NCI-H526 (cell line): ENCODE results near the gene PSMD6.

Experiments
- DNase-seq, 2 experiments: peaks; one replicate each; lab custom pipeline; 2025; lab: John Stamatoyannopoulos, UW

PSMD6 gene

DNA sequence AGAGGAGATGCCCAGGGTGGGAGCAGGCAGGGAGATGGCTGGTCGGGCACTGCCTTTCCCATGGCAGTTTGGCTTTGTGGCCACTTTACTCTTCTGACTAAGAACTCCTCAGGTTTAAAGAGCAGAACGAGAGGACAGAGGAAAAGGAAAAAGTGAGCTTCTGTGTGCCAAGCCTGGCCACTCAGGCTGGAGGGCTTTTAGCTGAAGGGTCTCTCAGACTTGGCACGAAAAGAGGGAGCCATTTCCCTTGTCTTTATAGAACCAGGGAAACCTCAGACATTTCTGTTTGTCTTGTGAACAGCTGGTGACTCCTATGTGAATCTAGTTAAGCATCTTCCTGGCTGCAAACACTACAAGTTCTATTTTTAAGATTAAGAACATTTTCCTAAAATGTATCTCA, 23.3 kb upstream of the PSMD6 start:
- DNase-seq = no peak

- no peak for DNase-seq
These were observed 19.7 kb upstream of the PSMD6 start for GRCh38 chr3:64042952-64043351.

- DNase-seq = no peak
These were observed 16.9 kb upstream of the PSMD6 start for GRCh38 chr3:64039981-64040733.

DNA sequence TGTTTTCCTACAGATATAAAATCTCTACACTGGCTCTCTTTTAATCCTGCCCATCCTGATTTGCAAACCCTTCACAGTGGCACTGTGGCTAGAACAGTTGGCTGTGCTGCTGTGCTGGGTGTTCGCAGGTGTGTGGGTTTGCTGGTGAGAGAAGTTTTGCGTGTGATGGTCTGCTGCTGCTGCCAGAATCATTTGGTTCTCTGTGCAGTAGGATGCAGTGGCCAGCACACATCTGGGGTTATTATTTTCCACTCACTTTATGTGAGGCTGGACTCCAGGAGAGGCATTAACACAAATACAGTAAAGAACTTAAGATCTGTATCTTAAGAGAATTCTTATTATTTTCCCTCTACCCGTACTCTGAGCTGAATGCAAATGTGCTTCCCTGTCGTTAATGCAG, 16.0 kb upstream of the PSMD6 start:
- no peak for DNase-seq

- no peak for DNase-seq
These were observed 15.0 kb upstream of the PSMD6 start for GRCh38 chr3:64038253-64038767.

DNA sequence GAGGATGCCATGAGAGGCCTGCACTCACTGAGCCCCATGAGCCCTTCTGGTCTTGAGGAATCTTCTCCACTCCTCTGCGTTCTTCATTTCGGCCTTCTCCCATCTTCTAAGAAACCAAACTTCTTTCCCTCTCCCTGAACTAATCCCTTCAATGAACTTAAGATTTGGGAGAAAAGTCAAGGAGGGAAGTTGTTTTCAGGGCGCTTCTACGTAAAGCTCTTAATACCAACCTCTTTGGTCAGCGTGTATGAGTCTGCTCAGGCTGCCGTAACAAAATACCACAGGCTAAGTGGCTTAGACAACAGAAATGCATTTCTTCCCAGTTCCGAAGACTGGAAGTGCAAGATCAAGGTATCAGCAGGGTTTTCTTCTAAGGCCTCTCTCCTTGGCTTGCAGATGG, 13.8 kb upstream of the PSMD6 start:
- DNase-seq = no peak

DNA sequence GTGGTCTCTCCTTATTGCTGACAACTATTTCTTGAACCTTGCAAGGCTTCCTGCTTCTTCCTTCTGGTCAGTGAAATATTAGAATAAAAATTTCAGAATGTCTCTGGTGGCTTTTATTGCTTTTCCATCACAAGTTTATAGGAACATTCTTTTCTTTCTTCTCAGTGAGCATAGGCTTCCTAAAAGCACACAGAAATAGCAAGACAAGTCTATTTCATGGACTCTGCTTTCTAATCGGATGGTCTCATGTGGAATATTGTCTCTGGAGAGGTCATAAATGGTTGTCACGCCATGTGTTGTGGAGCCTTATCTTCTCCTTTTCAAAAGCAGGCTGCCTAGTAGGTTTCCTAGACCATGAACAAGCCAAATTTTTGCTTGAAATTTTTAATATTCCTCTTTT, 9.8 kb upstream of the PSMD6 start:
- DNase-seq = no peak

- DNase-seq = no peak
These were observed 8.5 kb upstream of the PSMD6 start for GRCh38 chr3:64031540-64032508.

GRCh38 chr3:64030741-64031140, 7.4 kb upstream of the PSMD6 start:
- DNase-seq = peak; percentile 34 to 87

- no peak for DNase-seq
These were observed 6.0 kb upstream of the PSMD6 start for GRCh38 chr3:64029287-64029686.

- DNase-seq = no peak
These were observed 5.5 kb upstream of the PSMD6 start for GRCh38 chr3:64028754-64029153.

DNA sequence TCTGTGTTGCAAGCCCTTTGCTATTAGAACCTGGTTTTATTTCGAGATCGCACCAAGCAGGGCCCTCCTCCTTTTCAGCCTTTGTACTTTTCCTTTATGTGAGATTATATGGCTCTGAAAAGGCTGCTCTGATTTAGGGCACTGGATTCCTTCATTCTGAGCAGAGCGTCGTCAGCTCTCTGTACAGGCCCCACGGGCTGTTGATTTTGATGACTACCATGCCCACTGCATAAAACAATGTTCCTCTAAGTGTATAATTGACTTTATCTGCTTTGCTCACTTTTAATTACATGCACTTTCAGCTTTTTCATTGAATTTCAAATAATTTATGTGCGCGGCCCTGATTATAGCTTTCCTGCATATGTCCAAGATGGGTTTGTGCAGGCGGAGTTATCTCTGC, 4.4 kb upstream of the PSMD6 start:
- no peak for DNase-seq

- no peak for DNase-seq
These were observed 3.1 kb upstream of the PSMD6 start for GRCh38 chr3:64026346-64026745.

DNA sequence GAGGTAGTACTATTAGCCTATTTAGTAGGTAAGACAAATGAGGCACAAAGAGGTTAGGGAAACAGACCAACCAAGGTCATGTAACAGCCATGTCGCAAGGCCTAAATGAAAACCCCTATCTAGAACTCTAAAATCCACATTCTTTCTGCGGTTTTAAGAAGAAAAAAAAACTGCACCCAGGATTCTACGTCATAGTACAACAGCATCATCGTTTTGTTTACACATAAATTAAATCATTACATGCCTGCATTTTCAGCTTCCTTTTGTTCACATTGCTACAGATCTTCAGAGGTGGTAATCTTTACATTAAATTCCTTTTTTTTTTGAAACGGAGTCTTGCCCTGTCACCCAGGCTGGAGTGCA, 548 bp upstream of the PSMD6 start:
- no peak for DNase-seq

DNA sequence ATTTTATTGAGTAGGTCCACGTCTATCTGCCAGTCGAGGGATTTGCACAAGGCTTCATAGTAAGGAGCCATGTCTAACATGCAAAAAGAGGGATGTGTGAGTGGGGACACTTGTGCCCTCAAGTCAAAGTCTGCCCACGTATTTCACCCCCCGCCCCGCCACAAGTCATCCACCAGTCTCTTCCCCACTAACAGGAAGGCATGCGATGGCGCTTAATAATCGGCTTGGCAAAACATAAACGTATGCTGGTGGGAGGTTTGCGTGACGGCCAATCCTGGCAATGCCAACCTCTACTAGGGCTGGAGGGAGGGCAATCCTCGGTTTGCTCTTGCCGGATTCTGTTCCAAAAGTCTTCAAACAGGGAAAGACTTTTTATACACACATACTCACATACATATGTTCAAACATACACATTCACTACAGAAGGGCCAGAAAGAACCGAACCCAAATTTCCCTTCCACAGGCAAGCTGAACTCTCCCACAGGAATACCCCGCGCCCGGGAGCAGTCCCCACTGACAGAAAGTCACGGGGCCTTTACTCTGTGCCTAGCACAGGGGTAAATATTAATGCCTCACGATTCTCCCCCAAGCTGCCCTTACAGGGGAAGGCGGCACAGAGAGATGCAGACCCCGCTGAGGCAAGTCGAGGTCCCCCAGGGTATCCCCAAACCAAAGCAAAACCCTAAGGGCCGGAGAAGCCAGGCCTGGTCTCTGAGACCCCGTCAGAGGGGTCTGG, 675 bp downstream of the PSMD6 start:
- no peak for DNase-seq

DNA sequence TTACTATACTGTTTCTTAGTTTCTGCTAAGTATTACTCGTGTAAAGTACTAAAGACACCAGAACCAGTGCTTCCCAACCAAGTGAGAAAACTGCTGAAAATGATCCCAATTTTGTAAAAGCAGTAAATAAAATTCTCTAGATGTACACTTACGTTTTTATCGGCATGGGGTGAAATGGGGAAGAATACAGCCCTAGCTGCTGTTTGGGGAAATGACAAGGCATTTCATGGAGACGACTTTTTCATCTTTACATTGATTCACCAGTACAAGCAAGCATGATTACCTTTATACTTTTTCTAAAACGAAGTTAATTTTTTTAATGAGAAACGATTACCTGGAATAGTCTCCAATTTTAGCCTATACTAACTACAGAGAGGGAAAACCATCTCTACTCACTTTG, 1.4 kb downstream of the PSMD6 start:
- no peak for DNase-seq

- no peak for DNase-seq
These were observed 3.4 kb downstream of the PSMD6 start for GRCh38 chr3:64019879-64020278.

DNA sequence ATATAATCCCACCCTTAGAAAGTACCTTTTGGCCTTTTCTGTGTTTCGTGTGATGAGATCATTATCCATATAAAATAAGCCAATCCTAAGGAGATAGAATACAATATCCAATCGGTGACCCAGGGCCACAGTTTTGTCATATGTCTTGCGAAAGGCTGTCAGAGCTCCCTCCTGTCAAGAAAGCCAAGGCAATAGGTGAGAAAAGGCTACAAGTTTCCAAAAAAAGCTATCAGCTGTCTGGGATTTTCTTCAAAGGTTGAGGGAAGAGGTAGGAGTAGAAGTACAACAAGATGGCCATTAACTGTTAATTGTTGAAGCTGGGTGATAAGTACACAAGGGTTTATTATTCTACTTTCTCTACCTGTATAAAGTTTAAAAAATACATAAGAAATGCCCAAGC, 4.0 kb downstream of the PSMD6 start:
- no peak for DNase-seq

DNA sequence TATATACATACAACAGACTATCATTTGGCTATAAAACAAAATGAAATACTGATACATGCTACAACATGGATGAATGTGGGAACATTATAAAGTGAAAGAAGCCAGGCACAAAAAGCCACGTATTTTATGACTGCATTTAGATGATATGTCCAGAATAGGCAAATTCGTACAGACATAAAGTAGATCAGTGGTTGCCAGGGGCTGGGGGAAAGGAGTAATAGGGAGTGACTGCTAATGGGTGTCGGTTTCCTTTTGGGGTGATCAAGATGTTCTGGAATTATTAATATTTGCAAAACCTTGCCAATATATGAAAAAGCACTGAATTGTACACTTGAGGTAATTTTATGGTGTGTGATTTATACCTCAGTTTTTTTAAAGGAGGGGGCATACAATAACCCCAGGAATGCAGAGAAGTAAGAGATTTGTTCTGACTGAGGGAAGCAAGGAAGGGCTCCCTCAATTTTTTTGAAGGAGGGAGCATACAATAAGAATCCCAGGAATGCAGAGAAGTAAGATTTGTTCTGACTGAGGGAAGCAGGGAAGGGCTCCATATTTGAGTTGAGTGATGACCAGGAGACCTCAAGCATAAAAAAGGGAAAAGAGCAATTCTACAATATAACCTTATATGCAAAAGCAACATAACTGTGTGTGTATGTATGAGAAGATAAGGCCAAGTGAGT, 6.2 kb downstream of the PSMD6 start:
- no peak for DNase-seq

GRCh38 chr3:64011685-64012084, 11.6 kb downstream of the PSMD6 start:
- no peak for DNase-seq

- no peak for DNase-seq
These were observed 13.1 kb downstream of the PSMD6 start for GRCh38 chr3:64010199-64010598.

DNA sequence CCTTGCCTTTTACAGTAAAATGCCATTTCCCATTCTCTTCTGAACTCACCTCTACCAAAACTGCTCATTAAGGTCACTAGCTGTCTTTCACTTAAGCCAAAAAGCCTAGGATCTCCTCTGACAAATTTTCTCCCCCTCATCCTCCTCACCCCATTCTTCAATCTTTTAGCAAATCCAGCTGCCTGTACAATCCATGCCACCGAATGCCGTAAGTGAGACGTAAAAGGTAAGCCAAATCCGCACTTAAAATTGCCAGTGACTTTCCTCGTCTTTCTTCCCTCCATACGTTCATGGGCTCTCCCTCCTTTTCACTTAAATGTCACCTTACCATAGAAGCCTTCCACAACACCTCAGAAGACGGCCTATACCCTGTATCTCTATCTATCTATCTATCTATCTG, 13.8 kb downstream of the PSMD6 start:
- DNase-seq = no peak
